CD4-positive, CD25-positive, alpha-beta regulatory T cell (primary cell): ENCODE data around the gene SNTB2. TPM values are rescaled to one million over a fixed set of nuclear protein-coding genes. Genes with fewer than 3 reads are reported as not detected.

Experiments used
- ATAC-seq, 2 donors: fragments of 150-1000 bp; cut with Tn5 transposase; one replicate each; pipeline ENCODE4 v1.10.0; 2021; ENCODE audit warnings: low read depth in 2 of 2, moderate number of reproducible peaks in 2 of 2, moderate library complexity in 1 of 2
- DNase-seq, 3 donors: peaks; one replicate each; pipeline versions ENCODE4 v3.0.0 to v3.0.0-alpha.2; 2012 to 2022; ENCODE audit warnings: mixed read lengths in 1 of 3
- H3K27ac ChIP-seq: one replicate; pipeline ENCODE4 v1.7.0; 2013; ENCODE audit warnings: mild to moderate bottlenecking, low read length; ENCODE audit not compliant: insufficient read depth, poor library complexity, severe bottlenecking
- H3K27me3 ChIP-seq: one replicate; pipeline ENCODE4 v1.7.0; 2013; ENCODE audit warnings: low read length; ENCODE audit not compliant: control insufficient read depth, insufficient read depth
- H3K36me3 ChIP-seq: one replicate; pipeline ENCODE4 v1.7.0; 2013; ENCODE audit warnings: mild to moderate bottlenecking, low read length, moderate library complexity; ENCODE audit not compliant: control insufficient read depth, insufficient read depth
- H3K4me1 ChIP-seq: 2 replicates; pipeline ENCODE4 v1.7.0; 2013; ENCODE audit warnings: mild to moderate bottlenecking, low read length; ENCODE audit not compliant: insufficient read depth, control insufficient read depth, poor library complexity, severe bottlenecking
- H3K4me3 ChIP-seq: one replicate; pipeline ENCODE4 v1.7.0; 2013; ENCODE audit warnings: low read depth, mild to moderate bottlenecking, low read length, moderate library complexity
- H3K9me3 ChIP-seq, 2 experiments: 1 replicate in 1 of 2; 2 replicates in 1 of 2; pipeline ENCODE4 v1.7.0; 2013; ENCODE audit warnings: low read length in 2 of 2, mild to moderate bottlenecking in 1 of 2, moderate library complexity in 1 of 2; ENCODE audit not compliant: control insufficient read depth in 2 of 2
- H3K27ac Mint-ChIP-seq, 3 donors: one replicate each; pipeline ENCODE4 v1.8.0; 2020 to 2022; ENCODE audit warnings: mild to moderate bottlenecking in 3 of 3, mixed read lengths in 3 of 3, moderate library complexity in 2 of 3
- H3K27me3 Mint-ChIP-seq: one replicate; pipeline ENCODE4 v1.8.0; 2022; ENCODE audit warnings: mild to moderate bottlenecking, mixed read lengths
- H3K36me3 Mint-ChIP-seq: one replicate; pipeline ENCODE4 v1.8.0; 2020; ENCODE audit warnings: mixed read lengths
- H3K4me1 Mint-ChIP-seq, 4 donors: one replicate each; pipeline ENCODE4 v1.8.0; 2020 to 2022; ENCODE audit warnings: mixed read lengths in 4 of 4, mild to moderate bottlenecking in 1 of 4
- H3K4me3 Mint-ChIP-seq, 4 donors: one replicate each; pipeline ENCODE4 v1.8.0; 2020 to 2022; ENCODE audit warnings: mild to moderate bottlenecking in 4 of 4, mixed read lengths in 4 of 4, moderate library complexity in 3 of 4
- H3K9me3 Mint-ChIP-seq, 7 donors: one replicate each; pipeline ENCODE4 v1.8.0; 2020 to 2022; ENCODE audit warnings: mixed read lengths in 7 of 7, mild to moderate bottlenecking in 3 of 7, moderate library complexity in 2 of 7
- polyA plus RNA-seq, 4 donors: library from polyadenylated mRNA; unstranded; fragments of 300-500 nt; fragmentation: Illumina TruSeq; gene quantifications; one replicate each; pipeline ENCODE4 v1.2.3, GENCODE V29; 2021
- total RNA-seq: library from RNA; stranded (reverse); gene quantifications from one replicate; pipeline ENCODE4 v1.2.3, GENCODE V29; 2022

Gene SNTB2
- total and polyA plus RNA-seq, 5 donors from 2014 or later, result 5.9 to 25.9 (median 7.7) TPM

- Histone ChIP-seq H3K27ac (no peak overlapping the region), H3K4me1 (no peaks in the 10 kb centered on the region), H3K9me3 (no peaks in the 10 kb centered on the region), H3K36me3 (peaks cover 19% of the 10 kb centered on the region), H3K27me3 (no peaks in the 10 kb centered on the region), H3K4me3 (no peak overlapping the region)
- ATAC-seq, result no peak
- Mint-ChIP-seq H3K27ac (peak overlapping the region in 1 of 3 donors; percentile 37), H3K4me1 (peaks cover 0 to 6% (median 3%) of the 10 kb centered on the region in 4 donors), H3K4me3 (no peak overlapping the region), H3K27me3 (no peaks in the 10 kb centered on the region), H3K9me3 (no peaks in the 10 kb centered on the region), H3K36me3 (peaks cover 24% of the 10 kb centered on the region)
- no peak for DNase-seq
Measured at GRCh38 chr16:69260019-69260418, 73.1 kb downstream of the SNTB2 start.

- no peak for ATAC-seq
- no peaks in the 10 kb centered on the region for H3K27me3 Mint-ChIP-seq
Measured at GRCh38 chr16:69260506-69260905, 73.5 kb downstream of the SNTB2 start.

GRCh38 chr16:69266334-69267063 is 79.5 kb downstream of the SNTB2 start:
- peaks cover 18% of the 10 kb centered on the region for H3K36me3 Mint-ChIP-seq
- no peak overlapping the region for H3K27ac Mint-ChIP-seq
- no peak overlapping the region for H3K4me3 Mint-ChIP-seq
- H3K27me3 Mint-ChIP-seq, result no peaks in the 10 kb centered on the region
- H3K4me3 ChIP-seq, result no peak overlapping the region
- no peaks in the 10 kb centered on the region for H3K27me3 ChIP-seq
- H3K4me1 Mint-ChIP-seq, result peaks cover 0 to 4% (median under 1%) of the 10 kb centered on the region in 4 donors
- no peaks in the 10 kb centered on the region for H3K9me3 Mint-ChIP-seq
- no peak overlapping the region for H3K27ac ChIP-seq
- no peaks in the 10 kb centered on the region for H3K9me3 ChIP-seq
- ATAC-seq (no peak), DNase-seq (no peak)
- H3K4me1 ChIP-seq, result no peaks in the 10 kb centered on the region
- peaks cover 23% of the 10 kb centered on the region for H3K36me3 ChIP-seq

More at GRCh38 chr16:69260506-69260905, 73.5 kb downstream of the SNTB2 start:
- H3K9me3 ChIP-seq, result no peaks in the 10 kb centered on the region
- no peak for DNase-seq
- peaks cover 24% of the 10 kb centered on the region for H3K36me3 Mint-ChIP-seq
- H3K4me1 Mint-ChIP-seq, result peaks cover 0 to 6% (median 3%) of the 10 kb centered on the region in 4 donors
- no peaks in the 10 kb centered on the region for H3K4me1 ChIP-seq
- peaks cover 19% of the 10 kb centered on the region for H3K36me3 ChIP-seq
- H3K4me3 Mint-ChIP-seq, result no peak overlapping the region
- H3K4me3 ChIP-seq, result no peak overlapping the region
- peak overlapping the region in 1 of 3 donors; percentile 37 for H3K27ac Mint-ChIP-seq
- no peaks in the 10 kb centered on the region for H3K27me3 ChIP-seq
- H3K9me3 Mint-ChIP-seq, result no peaks in the 10 kb centered on the region
- no peak overlapping the region for H3K27ac ChIP-seq

- Mint-ChIP-seq H3K9me3 (no peaks in the 10 kb centered on the region), H3K27ac (no peak overlapping the region), H3K4me3 (no peak overlapping the region), H3K27me3 (no peaks in the 10 kb centered on the region), H3K36me3 (peaks cover 14% of the 10 kb centered on the region), H3K4me1 (peaks cover 0 to 4% (median under 1%) of the 10 kb centered on the region in 4 donors)
- Histone ChIP-seq H3K4me3 (no peak overlapping the region), H3K27ac (no peak overlapping the region), H3K4me1 (no peaks in the 10 kb centered on the region), H3K36me3 (peaks cover 17% of the 10 kb centered on the region), H3K27me3 (no peaks in the 10 kb centered on the region), H3K9me3 (no peaks in the 10 kb centered on the region)
- no peak for DNase-seq
- no peak for ATAC-seq
Measured at GRCh38 chr16:69267633-69268032, 80.7 kb downstream of the SNTB2 start.

- peaks cover 10% of the 10 kb centered on the region for H3K36me3 Mint-ChIP-seq
- no peaks in the 10 kb centered on the region for H3K9me3 Mint-ChIP-seq
- H3K27ac Mint-ChIP-seq, result peak overlapping the region in 1 of 3 donors; percentile 13
- ATAC-seq (no peak), DNase-seq (no peak)
- peaks cover 0 to 2% (median 0%) of the 10 kb centered on the region in 4 donors for H3K4me1 Mint-ChIP-seq
- no peak overlapping the region for H3K4me3 ChIP-seq
- H3K4me1 ChIP-seq, result no peaks in the 10 kb centered on the region
- H3K27me3 ChIP-seq, result no peaks in the 10 kb centered on the region
- no peak overlapping the region for H3K4me3 Mint-ChIP-seq
- H3K9me3 ChIP-seq, result no peaks in the 10 kb centered on the region
- H3K27me3 Mint-ChIP-seq, result no peaks in the 10 kb centered on the region
- H3K27ac ChIP-seq, result no peak overlapping the region
- peaks cover 9% of the 10 kb centered on the region for H3K36me3 ChIP-seq
Measured at GRCh38 chr16:69270395-69270794, 83.4 kb downstream of the SNTB2 start.

GRCh38 chr16:69270831-69271230 is 83.9 kb downstream of the SNTB2 start:
- Mint-ChIP-seq H3K9me3 (no peaks in the 10 kb centered on the region), H3K36me3 (peaks cover 10% of the 10 kb centered on the region), H3K4me3 (no peak overlapping the region), H3K27me3 (no peaks in the 10 kb centered on the region), H3K27ac (peak overlapping the region in 1 of 3 donors; percentile 13), H3K4me1 (peaks cover 0 to 2% (median 0%) of the 10 kb centered on the region in 4 donors)
- ATAC-seq (no peak), DNase-seq (no peak)
- Histone ChIP-seq H3K27me3 (no peaks in the 10 kb centered on the region), H3K36me3 (peaks cover 9% of the 10 kb centered on the region), H3K9me3 (no peaks in the 10 kb centered on the region), H3K27ac (no peak overlapping the region), H3K4me1 (no peaks in the 10 kb centered on the region), H3K4me3 (no peak overlapping the region)

- ATAC-seq (no peak), DNase-seq (no peak)
- Mint-ChIP-seq H3K27ac (no peak overlapping the region), H3K36me3 (peaks cover 10% of the 10 kb centered on the region), H3K4me3 (no peak overlapping the region), H3K4me1 (peaks cover 0 to 2% (median 0%) of the 10 kb centered on the region in 4 donors), H3K9me3 (no peaks in the 10 kb centered on the region), H3K27me3 (no peaks in the 10 kb centered on the region)
- no peaks in the 10 kb centered on the region for H3K4me1 ChIP-seq
- no peaks in the 10 kb centered on the region for H3K9me3 ChIP-seq
- H3K27ac ChIP-seq, result no peak overlapping the region
- H3K27me3 ChIP-seq, result no peaks in the 10 kb centered on the region
- peaks cover 5% of the 10 kb centered on the region for H3K36me3 ChIP-seq
- no peak overlapping the region for H3K4me3 ChIP-seq
Measured at GRCh38 chr16:69273009-69273408, 86.0 kb downstream of the SNTB2 start.

- ATAC-seq, result no peak
- Mint-ChIP-seq H3K36me3 (peaks cover 8% of the 10 kb centered on the region), H3K27me3 (no peaks in the 10 kb centered on the region), H3K27ac (peak overlapping the region in 1 of 3 donors; percentile 63), H3K4me1 (peaks cover 0 to 2% (median 0%) of the 10 kb centered on the region in 4 donors), H3K9me3 (no peaks in the 10 kb centered on the region), H3K4me3 (no peak overlapping the region)
- H3K36me3 ChIP-seq, result peaks cover 5% of the 10 kb centered on the region
- H3K4me1 ChIP-seq, result no peaks in the 10 kb centered on the region
- H3K9me3 ChIP-seq, result no peaks in the 10 kb centered on the region
- H3K27ac ChIP-seq, result no peak overlapping the region
- DNase-seq, result no peak
- H3K27me3 ChIP-seq, result no peaks in the 10 kb centered on the region
- no peak overlapping the region for H3K4me3 ChIP-seq
Measured at GRCh38 chr16:69274699-69275235, 87.8 kb downstream of the SNTB2 start.
